ENCODE data around the gene NECAB2. TPM values are rescaled to one million over a fixed set of nuclear protein-coding genes. Genes with fewer than 3 reads are reported as not detected.

Gene NECAB2
- total RNA-seq, 1 donor from 2014 or later = 1.8 TPM

- H3K27ac Mint-ChIP-seq = no peak overlapping the region
- H3K4me1 Mint-ChIP-seq = no peaks in the 10 kb centered on the region
- no peak for DNase-seq (ENCODE audit: low spot score in 2 of 2, unreplicated experiment in 2 of 2)
- no peaks in the 10 kb centered on the region for H3K9me3 Mint-ChIP-seq
- no peak for TF ChIP-seq CTCF (IDR thresholded peaks at IDR 0.05; ENCODE audit: unreplicated experiment)
- H3K36me3 Mint-ChIP-seq = no peaks in the 10 kb centered on the region
- no peak overlapping the region for H3K4me3 Mint-ChIP-seq
- no peaks in the 10 kb centered on the region for H3K27me3 Mint-ChIP-seq (ENCODE audit: low read depth)
Measured at GRCh38 chr16:83959656-83960434, 8.2 kb upstream of the NECAB2 start.

GRCh38 chr16:83960521-83961249 lies 7.4 kb upstream of the NECAB2 start:
- no peak for DNase-seq (ENCODE audit: low spot score in 2 of 2, unreplicated experiment in 2 of 2)
- no peaks in the 10 kb centered on the region for H3K27me3 Mint-ChIP-seq (ENCODE audit: low read depth)
- no peaks in the 10 kb centered on the region for H3K36me3 Mint-ChIP-seq
- no peak for TF ChIP-seq CTCF (IDR thresholded peaks at IDR 0.05; ENCODE audit: unreplicated experiment)
- no peak overlapping the region for H3K4me3 Mint-ChIP-seq
- H3K27ac Mint-ChIP-seq = no peak overlapping the region
- H3K4me1 Mint-ChIP-seq = no peaks in the 10 kb centered on the region
- no peaks in the 10 kb centered on the region for H3K9me3 Mint-ChIP-seq

- no peak for DNase-seq (ENCODE audit: low spot score in 2 of 2, unreplicated experiment in 2 of 2)
- Mint-ChIP-seq H3K27me3 (ENCODE audit: low read depth) (no peaks in the 10 kb centered on the region), H3K27ac (no peak overlapping the region), H3K4me1 (no peaks in the 10 kb centered on the region), H3K36me3 (no peaks in the 10 kb centered on the region), H3K9me3 (no peaks in the 10 kb centered on the region), H3K4me3 (no peak overlapping the region)
- TF ChIP-seq CTCF (IDR thresholded peaks at IDR 0.05; ENCODE audit: unreplicated experiment) = no peak
Measured at GRCh38 chr16:83961591-83961990, 6.5 kb upstream of the NECAB2 start.

GRCh38 chr16:83963277-83964119 lies 4.5 kb upstream of the NECAB2 start:
- no peaks in the 10 kb centered on the region for H3K4me1 Mint-ChIP-seq
- H3K27ac Mint-ChIP-seq = no peak overlapping the region
- H3K36me3 Mint-ChIP-seq = no peaks in the 10 kb centered on the region
- DNase-seq (ENCODE audit: low spot score in 2 of 2, unreplicated experiment in 2 of 2) = no peak
- no peaks in the 10 kb centered on the region for H3K9me3 Mint-ChIP-seq
- no peak overlapping the region for H3K4me3 Mint-ChIP-seq
- no peak for TF ChIP-seq CTCF (IDR thresholded peaks at IDR 0.05; ENCODE audit: unreplicated experiment)
- H3K27me3 Mint-ChIP-seq (ENCODE audit: low read depth) = peaks cover 2% of the 10 kb centered on the region

GRCh38 chr16:83964684-83965443 lies 3.2 kb upstream of the NECAB2 start:
- TF ChIP-seq CTCF (IDR thresholded peaks at IDR 0.05; ENCODE audit: unreplicated experiment) = no peak
- Mint-ChIP-seq H3K27me3 (ENCODE audit: low read depth) (peaks cover 12% of the 10 kb centered on the region), H3K9me3 (no peaks in the 10 kb centered on the region), H3K4me3 (no peak overlapping the region), H3K4me1 (peaks cover 2% of the 10 kb centered on the region), H3K27ac (no peak overlapping the region), H3K36me3 (no peaks in the 10 kb centered on the region)
- DNase-seq (ENCODE audit: low spot score in 2 of 2, unreplicated experiment in 2 of 2) = no peak
